CD14-positive monocyte (primary cell): ENCODE data around the gene GIGYF1. TPM values are rescaled to one million over a fixed set of nuclear protein-coding genes. Genes with fewer than 3 reads are reported as not detected.
A peak's percentile ranks its signal among the peaks of the same experiment; 100 is the strongest.

Experiments
- DNase-seq, 3 donors: peaks; one replicate each; pipeline ENCODE4 v3.0.0-alpha.2; 2011 to 2022
- H2AFZ ChIP-seq: 2 replicates; pipeline ENCODE4 v1.6.0; 2012; ENCODE audit warnings: mild to moderate bottlenecking, low read depth, low read length, inconsistent platforms; ENCODE audit not compliant: insufficient read depth, poor library complexity, severe bottlenecking
- H3K27ac ChIP-seq, 2 donors: 1 replicate in 1 of 2; 2 replicates in 1 of 2; pipeline ENCODE4 v1.5.1; 2012 to 2013; ENCODE audit warnings: low read length in 2 of 2, control low read depth in 1 of 2, inconsistent platforms in 1 of 2, low read depth in 1 of 2, mild to moderate bottlenecking in 1 of 2
- H3K27me3 ChIP-seq, 2 donors: one replicate each; pipeline versions ENCODE4 v1.6.0 to v1.6.1; 2011 to 2013; ENCODE audit warnings: low read length in 2 of 2; ENCODE audit not compliant: control insufficient read depth in 2 of 2, insufficient read depth in 2 of 2
- H3K36me3 ChIP-seq, 2 donors: replicated peaks in 1 of 2; 1 replicate in 1 of 2; 2 replicates in 1 of 2; pipeline versions ENCODE4 v1.5.1 to v1.6.1; 2012 to 2013; ENCODE audit warnings: low read length in 2 of 2, control low read depth in 1 of 2, inconsistent platforms in 1 of 2, mild to moderate bottlenecking in 1 of 2; ENCODE audit not compliant: insufficient read depth in 2 of 2, control insufficient read depth in 1 of 2
- H3K4me1 ChIP-seq, 2 donors: 1 replicate in 1 of 2; 2 replicates in 1 of 2; pipeline versions ENCODE4 v1.5.1 to v1.6.1; 2012 to 2013; ENCODE audit warnings: low read length in 2 of 2, control low read depth in 1 of 2, inconsistent platforms in 1 of 2, mild to moderate bottlenecking in 1 of 2, moderate library complexity in 1 of 2; ENCODE audit not compliant: insufficient read depth in 2 of 2, control insufficient read depth in 1 of 2
- H3K4me2 ChIP-seq: replicated peaks from 2 replicates; pipeline ENCODE3; 2012; ENCODE audit warnings: low read length, moderate library complexity, mild to moderate bottlenecking; ENCODE audit not compliant: poor library complexity, severe bottlenecking; ENCODE audit errors: extremely low read depth
- H3K4me3 ChIP-seq, 3 experiments: fragments of 200-600 bp in 1 of 3; sonication (generic) in 1 of 3; replicated peaks in 1 of 3; 1 replicate in 2 of 3; 2 replicates in 1 of 3; pipeline ENCODE4 v1.5.1; 2011 to 2013; ENCODE audit warnings: low read length in 3 of 3, mild to moderate bottlenecking in 3 of 3, control low read depth in 2 of 3, low read depth in 2 of 3, inconsistent platforms in 1 of 3, moderate library complexity in 1 of 3
- H3K79me2 ChIP-seq: 2 replicates; pipeline ENCODE4 v1.6.0; 2012; ENCODE audit warnings: mild to moderate bottlenecking, control low read depth, inconsistent platforms, low read length, moderate library complexity; ENCODE audit not compliant: insufficient read depth
- H3K9ac ChIP-seq: 2 replicates; pipeline ENCODE4 v1.6.0; 2017; ENCODE audit warnings: low read length, mild to moderate bottlenecking; ENCODE audit not compliant: insufficient read depth, poor library complexity, severe bottlenecking
- H3K9me3 ChIP-seq, 2 donors: replicated peaks in 1 of 2; 1 replicate in 1 of 2; 2 replicates in 1 of 2; pipeline versions ENCODE4 v1.5.1 to v1.6.1; 2012 to 2013; ENCODE audit warnings: low read length in 2 of 2, control low read depth in 1 of 2; ENCODE audit not compliant: control insufficient read depth in 1 of 2, insufficient read depth in 1 of 2
- H4K20me1 ChIP-seq: 2 replicates; pipeline ENCODE4 v1.6.0; 2012; ENCODE audit warnings: mild to moderate bottlenecking, low read length, control low read depth, moderate library complexity; ENCODE audit not compliant: insufficient read depth
- H3K27ac Mint-ChIP-seq, 7 donors: one replicate each; pipeline ENCODE4 v1.8.0; 2020; ENCODE audit warnings: mild to moderate bottlenecking in 7 of 7, mixed read lengths in 7 of 7, moderate library complexity in 6 of 7, inconsistent platforms in 2 of 7
- H3K27me3 Mint-ChIP-seq, 3 donors: one replicate each; pipeline ENCODE4 v1.8.0; 2021 to 2022; ENCODE audit warnings: low read depth in 3 of 3, mild to moderate bottlenecking in 3 of 3, mixed read lengths in 3 of 3, moderate library complexity in 3 of 3, inconsistent platforms in 1 of 3
- H3K36me3 Mint-ChIP-seq, 2 donors: one replicate each; pipeline ENCODE4 v1.8.0; 2020; ENCODE audit warnings: mixed read lengths in 2 of 2, inconsistent platforms in 1 of 2, mild to moderate bottlenecking in 1 of 2
- H3K4me1 Mint-ChIP-seq: one replicate; pipeline ENCODE4 v1.8.0; 2020; ENCODE audit warnings: mild to moderate bottlenecking, mixed read lengths
- H3K4me3 Mint-ChIP-seq, 2 donors: one replicate each; pipeline ENCODE4 v1.8.0; 2020; ENCODE audit warnings: mild to moderate bottlenecking in 2 of 2, mixed read lengths in 2 of 2, moderate library complexity in 1 of 2
- H3K9me3 Mint-ChIP-seq, 7 donors: one replicate each; pipeline ENCODE4 v1.8.0; 2020 to 2022; ENCODE audit warnings: mixed read lengths in 7 of 7, mild to moderate bottlenecking in 6 of 7, moderate library complexity in 6 of 7, inconsistent platforms in 2 of 7
- CTCF ChIP-seq: fragments of 200-600 bp; IDR thresholded peaks from one replicate; pipeline ENCODE4 v1.8.0; 2022; ENCODE audit warnings: antibody characterized with exemption, mild to moderate bottlenecking
- WGBS: methylation state at CpG from one replicate; pipeline ENCODE4 v1.1.5; 2013; ENCODE audit warnings: missing lambda C conversion rate; ENCODE audit not compliant: insufficient coverage; 5-methylcytosine and 5-hydroxymethylcytosine counted together
- intact Hi-C, 2 donors: fragments of 100-400 bp; cut with micrococcal nuclease; formaldehyde crosslinking; loops; one replicate each; pipeline versions ENCODE4 v1.15.0 to v1.15.1; 2023
- polyA plus RNA-seq, 3 donors: library from polyadenylated mRNA; depleted of rRNA in 1 of 3; unstranded in 2 of 3; stranded (reverse) in 1 of 3; fragments of 300-500 nt in 2 of 3; fragments of >200 nt in 1 of 3; fragmentation: Illumina TruSeq in 2 of 3; gene quantifications; 1 replicate in 2 of 3; 2 replicates in 1 of 3; pipeline ENCODE4 v1.2.3, GENCODE V29; 2012 to 2021

GIGYF1 gene
- polyA plus RNA-seq, 3 donors = 0.30 to 30.6 (median 0.34) TPM

- Histone ChIP-seq H3K4me1 (peaks cover 54 to 58% of the 10 kb centered on the region in 2 donors), H3K9ac (peak overlapping the region; percentile 89)
- peak; percentile 89 to 97 (median 95) for DNase-seq
Measured at GRCh38 chr7:100675581-100676350, 18.3 kb downstream of the GIGYF1 start.

More at GRCh38 chr7:100675581-100676350, 18.3 kb downstream of the GIGYF1 start:
- H3K4me1 Mint-ChIP-seq = peaks cover 44% of the 10 kb centered on the region
- no peak overlapping the region for H2AFZ ChIP-seq
- TF ChIP-seq CTCF = no peak
- H3K36me3 ChIP-seq = peaks cover 38 to 40% of the 10 kb centered on the region in 2 donors
- no peaks in the 10 kb centered on the region for H3K9me3 ChIP-seq
- intact Hi-C loops = loop anchor here (2.0 to 10.0 kb wide), 3 partner anchors 89 to 551 kb away; partner anchors contain the start of genes FBXO24 (in 1 of the 2), LRCH4 (in 1 of the 2), MBLAC1 (in 1 of the 2) and PPP1R35 (in 1 of the 2)
- H3K79me2 ChIP-seq = peaks cover 48% of the 10 kb centered on the region
- H3K4me3 ChIP-seq = peak overlapping the region; percentile 64 to 100 (median 85)
- H3K27me3 Mint-ChIP-seq = peaks cover 1 to 8% (median 6%) of the 10 kb centered on the region in 3 donors
- H3K9me3 Mint-ChIP-seq = peaks cover 0 to 2% (median 0%) of the 10 kb centered on the region in 7 donors
- peaks cover 30 to 42% of the 10 kb centered on the region in 2 donors for H3K36me3 Mint-ChIP-seq
- peak overlapping the region; percentile 68 to 93 (median 86) for H3K27ac Mint-ChIP-seq
- WGBS = 0% methylated on average over 7 of the region's 59 CpGs
- H3K27ac ChIP-seq = peak overlapping the region; percentile 88 to 91
- peaks cover 57% of the 10 kb centered on the region for H4K20me1 ChIP-seq
- H3K4me2 ChIP-seq = peak overlapping the region; percentile 78
- peak overlapping the region; percentile 85 to 86 for H3K4me3 Mint-ChIP-seq
- no peaks in the 10 kb centered on the region for H3K27me3 ChIP-seq
